ENCODE measurements around the gene ITGAV. TPM values are rescaled to one million over a fixed set of nuclear protein-coding genes. Genes with fewer than 3 reads are reported as not detected.
A peak's percentile ranks its signal among the peaks of the same experiment; 100 is the strongest.

ITGAV gene
- total RNA-seq, 1 donor from 2014 or later, result 50.3 TPM

DNA sequence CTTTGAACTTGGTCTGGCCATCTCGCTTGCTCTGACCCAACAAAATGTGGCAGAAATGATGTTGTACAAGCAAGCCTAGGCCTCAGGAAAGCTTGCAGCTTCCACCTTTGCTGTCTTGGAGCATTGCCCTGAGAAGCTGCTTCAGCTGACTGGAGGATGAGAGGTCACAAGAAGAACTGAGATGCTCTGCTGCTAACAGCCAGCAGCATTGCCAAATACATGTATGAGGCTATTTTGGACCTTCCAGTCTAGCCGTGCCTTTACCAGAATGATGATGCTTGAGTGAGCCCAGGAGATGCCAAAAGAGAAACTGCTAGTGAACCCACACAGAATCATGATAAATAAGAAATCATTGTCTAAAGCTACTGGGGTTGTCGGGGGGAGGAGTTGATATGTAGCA is 13.2 kb upstream of the ITGAV start:
- H3K4me1 Mint-ChIP-seq, result peaks cover 9% of the 10 kb centered on the region
- no peak overlapping the region for H3K4me3 Mint-ChIP-seq
- no peaks in the 10 kb centered on the region for H3K27me3 Mint-ChIP-seq (ENCODE audit: low read depth)
- no peaks in the 10 kb centered on the region for H3K9me3 Mint-ChIP-seq
- H3K27ac Mint-ChIP-seq (ENCODE audit: unreplicated experiment), result no peak overlapping the region
- no peak for DNase-seq (ENCODE audit: low read depth, low spot score)
- no peaks in the 10 kb centered on the region for H3K36me3 Mint-ChIP-seq (ENCODE audit: low read depth)
- TF ChIP-seq, protein P1, sequence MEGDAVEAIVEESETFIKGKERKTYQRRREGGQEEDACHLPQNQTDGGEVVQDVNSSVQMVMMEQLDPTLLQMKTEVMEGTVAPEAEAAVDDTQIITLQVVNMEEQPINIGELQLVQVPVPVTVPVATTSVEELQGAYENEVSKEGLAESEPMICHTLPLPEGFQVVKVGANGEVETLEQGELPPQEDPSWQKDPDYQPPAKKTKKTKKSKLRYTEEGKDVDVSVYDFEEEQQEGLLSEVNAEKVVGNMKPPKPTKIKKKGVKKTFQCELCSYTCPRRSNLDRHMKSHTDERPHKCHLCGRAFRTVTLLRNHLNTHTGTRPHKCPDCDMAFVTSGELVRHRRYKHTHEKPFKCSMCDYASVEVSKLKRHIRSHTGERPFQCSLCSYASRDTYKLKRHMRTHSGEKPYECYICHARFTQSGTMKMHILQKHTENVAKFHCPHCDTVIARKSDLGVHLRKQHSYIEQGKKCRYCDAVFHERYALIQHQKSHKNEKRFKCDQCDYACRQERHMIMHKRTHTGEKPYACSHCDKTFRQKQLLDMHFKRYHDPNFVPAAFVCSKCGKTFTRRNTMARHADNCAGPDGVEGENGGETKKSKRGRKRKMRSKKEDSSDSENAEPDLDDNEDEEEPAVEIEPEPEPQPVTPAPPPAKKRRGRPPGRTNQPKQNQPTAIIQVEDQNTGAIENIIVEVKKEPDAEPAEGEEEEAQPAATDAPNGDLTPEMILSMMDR (conservative IDR thresholded peaks at IDR 0.05), result no peak

DNA sequence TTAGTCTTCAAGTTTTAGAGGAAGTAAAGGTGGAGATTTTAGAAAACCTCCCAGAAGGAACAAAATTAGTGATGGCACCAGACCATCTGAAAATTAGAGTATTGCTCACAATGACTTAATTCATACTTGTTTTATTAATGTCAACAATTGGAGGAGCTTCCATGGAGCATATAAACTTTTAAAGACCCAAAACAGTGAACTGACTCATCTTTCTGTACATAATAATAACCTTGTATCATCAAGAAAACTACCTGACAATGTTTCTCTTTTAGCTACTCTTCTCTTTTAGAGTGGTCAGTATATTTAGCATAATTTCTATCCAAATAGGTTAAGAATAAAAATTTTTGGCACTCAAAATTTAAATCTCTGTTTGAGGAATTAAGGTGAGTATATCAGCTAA is 7.2 kb upstream of the ITGAV start:
- TF ChIP-seq, protein P1 (conservative IDR thresholded peaks at IDR 0.05), result no peak
- no peaks in the 10 kb centered on the region for H3K36me3 Mint-ChIP-seq (ENCODE audit: low read depth)
- no peak for DNase-seq (ENCODE audit: low read depth, low spot score)
- no peak overlapping the region for H3K27ac Mint-ChIP-seq (ENCODE audit: unreplicated experiment)
- no peak overlapping the region for H3K4me3 Mint-ChIP-seq
- H3K4me1 Mint-ChIP-seq, result peaks cover 19% of the 10 kb centered on the region
- H3K27me3 Mint-ChIP-seq (ENCODE audit: low read depth), result no peaks in the 10 kb centered on the region
- no peaks in the 10 kb centered on the region for H3K9me3 Mint-ChIP-seq

DNA sequence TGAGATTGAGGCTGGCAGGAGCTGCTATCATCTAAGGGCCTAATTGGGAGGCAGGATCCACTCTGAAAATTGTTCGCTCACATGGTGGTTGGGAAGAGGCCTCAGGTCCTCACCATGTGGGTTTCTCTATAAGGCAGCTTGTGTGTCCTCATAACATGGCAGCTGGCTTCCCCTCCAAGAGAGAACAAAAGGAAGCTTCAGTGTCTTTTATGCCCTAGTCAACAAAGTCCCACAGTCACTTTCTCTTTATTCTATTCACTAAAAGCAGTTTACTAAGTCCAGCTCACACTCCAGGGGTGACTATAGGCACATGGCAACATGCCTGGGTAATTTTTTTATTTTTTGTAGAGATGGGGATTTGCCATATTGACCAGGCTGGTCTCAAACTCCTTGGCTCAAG is 5.8 kb upstream of the ITGAV start:
- DNase-seq (ENCODE audit: low read depth, low spot score), result no peak

DNA sequence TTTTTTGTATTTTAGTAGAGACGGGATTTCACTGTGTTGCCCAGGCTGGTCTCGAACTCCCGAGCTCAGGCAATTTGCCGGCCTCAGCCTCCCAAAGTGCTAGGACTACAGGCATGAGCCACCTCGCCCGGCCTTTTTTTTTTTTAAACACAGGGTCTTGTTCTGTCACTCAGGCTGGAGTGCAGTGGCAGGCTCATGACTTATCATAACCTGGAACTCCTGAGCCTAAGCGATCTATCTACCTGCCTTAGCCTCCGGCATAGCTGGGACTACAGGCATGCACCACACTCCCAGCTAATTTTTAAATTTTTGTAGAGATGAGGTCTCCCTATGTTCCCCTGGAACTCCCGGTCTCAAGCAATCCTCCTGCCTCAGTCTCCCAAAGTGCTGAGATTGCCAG is 1.4 kb upstream of the ITGAV start:
- H3K27me3 Mint-ChIP-seq (ENCODE audit: low read depth), result no peaks in the 10 kb centered on the region
- TF ChIP-seq, protein P1 (conservative IDR thresholded peaks at IDR 0.05), result no peak
- no peaks in the 10 kb centered on the region for H3K9me3 Mint-ChIP-seq
- no peaks in the 10 kb centered on the region for H3K36me3 Mint-ChIP-seq (ENCODE audit: low read depth)
- peak overlapping the region; percentile 89 for H3K4me3 Mint-ChIP-seq
- DNase-seq (ENCODE audit: low read depth, low spot score), result no peak
- H3K27ac Mint-ChIP-seq (ENCODE audit: unreplicated experiment), result no peak overlapping the region
- H3K4me1 Mint-ChIP-seq, result peaks cover 40% of the 10 kb centered on the region

More for the DNA sequence above, 5.8 kb upstream of the ITGAV start:
- no peak overlapping the region for H3K4me3 Mint-ChIP-seq
- TF ChIP-seq, protein P1 (conservative IDR thresholded peaks at IDR 0.05), result no peak
- H3K27ac Mint-ChIP-seq (ENCODE audit: unreplicated experiment), result no peak overlapping the region
- no peaks in the 10 kb centered on the region for H3K9me3 Mint-ChIP-seq
- H3K27me3 Mint-ChIP-seq (ENCODE audit: low read depth), result no peaks in the 10 kb centered on the region
- peaks cover 21% of the 10 kb centered on the region for H3K4me1 Mint-ChIP-seq
- no peaks in the 10 kb centered on the region for H3K36me3 Mint-ChIP-seq (ENCODE audit: low read depth)

DNA sequence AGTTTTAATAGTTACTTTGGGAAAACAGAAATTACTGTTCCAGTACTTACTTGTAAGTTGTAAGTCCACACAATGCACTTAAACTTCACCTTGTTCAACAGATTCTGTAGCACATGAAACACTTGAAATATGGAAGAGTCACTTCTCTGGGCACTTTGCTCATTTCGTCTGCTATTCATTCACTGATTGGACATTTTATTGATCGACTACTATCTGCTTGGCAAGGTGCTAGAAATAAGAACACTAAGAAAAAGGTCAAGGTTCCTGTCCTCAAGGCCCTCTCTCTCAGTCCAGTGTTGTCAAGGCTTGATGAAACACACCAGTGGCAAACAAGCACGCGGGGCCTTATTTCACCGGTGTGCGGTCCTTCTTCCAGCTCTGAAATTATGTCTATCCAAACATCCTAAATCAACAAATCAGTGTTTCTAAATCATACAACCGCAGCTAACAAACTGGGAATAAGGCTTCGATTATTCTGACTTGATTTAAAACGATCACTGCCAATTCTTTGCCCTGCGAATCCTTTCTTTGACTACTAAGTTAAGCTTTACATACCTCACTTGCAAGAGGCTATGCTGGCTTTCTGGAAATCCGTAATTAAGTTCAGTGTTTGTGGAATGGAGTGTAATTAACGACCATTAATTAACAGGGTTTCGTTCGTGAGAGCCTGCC is 780 bp upstream of the ITGAV start:
- peak overlapping the region; percentile 89 for H3K4me3 Mint-ChIP-seq
- H3K4me1 Mint-ChIP-seq, result peaks cover 37% of the 10 kb centered on the region
- no peaks in the 10 kb centered on the region for H3K9me3 Mint-ChIP-seq
- peak overlapping the region; percentile 2 for H3K27ac Mint-ChIP-seq (ENCODE audit: unreplicated experiment)
- no peak for DNase-seq (ENCODE audit: low read depth, low spot score)
- no peaks in the 10 kb centered on the region for H3K27me3 Mint-ChIP-seq (ENCODE audit: low read depth)
- H3K36me3 Mint-ChIP-seq (ENCODE audit: low read depth), result no peaks in the 10 kb centered on the region
- TF ChIP-seq, protein P1 (conservative IDR thresholded peaks at IDR 0.05), result no peak

Measured in neural crest cell (in vitro differentiated cells).